ENCODE data around the gene PYGM. TPM values are rescaled to one million over a fixed set of nuclear protein-coding genes. Genes with fewer than 3 reads are reported as not detected.

The PYGM gene
- total and polyA plus RNA-seq, 12 donors, result 1.4 to 10.1 (median 3.8) TPM

- peak overlapping the region in 2 of 4 donors; percentile 37 to 56 for H3K4me3 ChIP-seq
- intact Hi-C loops (cut with DNase I), result no loop called here
- peak; percentile 65 to 82 (median 74) for DNase-seq
- H3K27ac ChIP-seq, result peak overlapping the region in 4 of 5 donors; percentile 55 to 91 (median 72)
- 0 to 2% (median 1%) methylated on average over 8 to 58 of the region's 58 CpGs for WGBS, 4 donors
- H3K27me3 ChIP-seq, result peaks cover 8% of the 10 kb centered on the region
- TF ChIP-seq POLR2A (IDR thresholded peaks at IDR 0.05), result no peak
- TF ChIP-seq CTCF (IDR thresholded peaks at IDR 0.05), result peak; percentile 42 to 78 (median 74)
- H3K4me1 ChIP-seq (replicated peaks in 1 of 2), result peaks cover 15 to 39% of the 10 kb centered on the region in 2 donors
- H3K9me3 ChIP-seq (replicated peaks in 1 of 3), result no peaks in the 10 kb centered on the region
- no peaks in the 10 kb centered on the region for H3K36me3 ChIP-seq (replicated peaks in 1 of 2)
Measured at GRCh38 chr11:64742889-64743590, 16.7 kb downstream of the PYGM start.

- no peaks in the 10 kb centered on the region for H3K36me3 ChIP-seq (replicated peaks in 1 of 2)
- peak overlapping the region in 3 of 4 donors; percentile 16 to 56 (median 37) for H3K4me3 ChIP-seq
- H3K9me3 ChIP-seq (replicated peaks in 1 of 3), result no peaks in the 10 kb centered on the region
- DNase-seq, result peak in 3 of 7 donors; percentile 22 to 51 (median 48)
- TF ChIP-seq POLR2A (IDR thresholded peaks at IDR 0.05) (no peak), CTCF (IDR thresholded peaks at IDR 0.05) (no peak)
- 0 to 25% (median 15%) methylated on average over 12 to 54 of the region's 54 CpGs for WGBS, 4 donors
- peaks cover 15 to 39% of the 10 kb centered on the region in 2 donors for H3K4me1 ChIP-seq (replicated peaks in 1 of 2)
- H3K27ac ChIP-seq, result peak overlapping the region in 4 of 5 donors; percentile 55 to 91 (median 72)
- intact Hi-C loops (cut with DNase I), result no loop called here
- peaks cover 8% of the 10 kb centered on the region for H3K27me3 ChIP-seq
Measured at GRCh38 chr11:64742087-64742888, 17.5 kb downstream of the PYGM start.

DNA sequence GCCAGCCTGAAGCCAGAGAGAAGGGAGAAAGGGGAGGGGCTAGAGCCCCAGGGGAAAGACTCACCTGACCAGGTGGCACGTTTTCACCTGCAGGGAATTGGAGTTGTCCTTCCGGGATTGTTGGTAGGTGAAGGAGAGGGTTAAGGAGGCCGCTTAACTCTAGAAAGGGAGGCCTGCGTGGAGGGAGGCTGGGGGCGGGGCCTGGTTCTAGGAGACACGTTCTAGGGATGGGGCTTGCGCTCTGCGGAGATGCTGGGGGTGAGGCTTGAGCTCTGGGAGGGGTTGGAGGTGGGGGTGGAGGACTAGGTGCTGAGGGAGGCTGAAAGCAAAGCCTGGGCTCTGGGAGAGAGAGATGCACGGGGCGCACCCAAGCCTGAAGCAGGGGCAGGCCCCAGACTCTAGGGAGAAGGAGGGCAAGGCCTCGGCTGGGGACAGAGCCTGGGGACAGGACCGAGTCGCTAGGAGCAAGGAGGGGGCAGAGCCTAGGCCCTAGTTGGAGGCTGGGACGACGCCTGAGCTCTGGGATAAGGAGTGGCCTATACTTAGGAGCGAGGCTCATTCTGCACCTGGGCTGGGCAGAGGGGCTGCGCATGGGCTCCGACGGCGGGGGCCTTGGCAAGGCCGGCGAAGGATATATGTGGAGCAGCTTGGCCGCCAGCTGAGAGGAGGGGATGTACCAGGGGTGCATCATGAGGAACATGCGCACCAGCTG is 18.2 kb downstream of the PYGM start:
- 54 to 69% (median 65%) methylated on average over 15 to 24 of the region's 24 CpGs for WGBS, 4 donors
- Histone ChIP-seq H3K4me3 (peak overlapping the region in 2 of 4 donors; percentile 16 to 56), H3K9me3 (replicated peaks in 1 of 3) (no peaks in the 10 kb centered on the region), H3K27ac (peak overlapping the region in 1 of 5 donors; percentile 91), H3K36me3 (replicated peaks in 1 of 2) (no peaks in the 10 kb centered on the region), H3K27me3 (peaks cover 8% of the 10 kb centered on the region), H3K4me1 (replicated peaks in 1 of 2) (peaks cover 15 to 39% of the 10 kb centered on the region in 2 donors)
- no peak for DNase-seq
- intact Hi-C loops (cut with DNase I), result no loop called here
- TF ChIP-seq POLR2A (IDR thresholded peaks at IDR 0.05), result no peak
- no peak for TF ChIP-seq CTCF (IDR thresholded peaks at IDR 0.05)

DNA sequence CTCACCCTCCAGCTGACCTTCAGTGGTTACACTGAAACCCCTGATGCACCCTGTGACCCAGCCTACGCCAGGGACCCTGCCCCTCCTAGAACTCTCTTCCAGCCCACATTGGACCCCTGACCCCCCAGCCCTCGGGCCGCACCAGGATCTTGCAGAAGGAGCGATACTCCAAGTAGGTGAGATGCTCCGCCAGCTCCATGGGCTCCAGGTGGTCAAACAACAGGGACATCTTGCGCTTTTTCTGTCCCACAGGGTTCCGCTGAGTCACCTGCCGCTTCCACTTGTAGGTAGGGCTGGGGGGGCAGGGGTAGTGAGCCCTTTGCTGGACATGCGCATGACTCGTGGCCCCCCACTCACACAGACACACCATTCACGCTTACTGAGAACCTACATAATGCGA is 19.9 kb downstream of the PYGM start:
- H3K9me3 ChIP-seq (replicated peaks in 1 of 3), result no peaks in the 10 kb centered on the region
- no peaks in the 10 kb centered on the region for H3K36me3 ChIP-seq (replicated peaks in 1 of 2)
- TF ChIP-seq CTCF (IDR thresholded peaks at IDR 0.05) (no peak), POLR2A (IDR thresholded peaks at IDR 0.05) (no peak)
- H3K27ac ChIP-seq, result no peak overlapping the region
- H3K4me1 ChIP-seq (replicated peaks in 1 of 2), result peaks cover 15 to 24% of the 10 kb centered on the region in 2 donors
- intact Hi-C loops (cut with DNase I), result no loop called here
- H3K27me3 ChIP-seq, result peaks cover 8% of the 10 kb centered on the region
- no peak overlapping the region for H3K4me3 ChIP-seq
- WGBS, 4 donors, result 89 to 94% (median 90%) methylated on average over 10 to 12 of the region's 12 CpGs
- no peak for DNase-seq
